RKO (cell line): ENCODE results near the gene ZNF462.
"Not testable (repeated sequence)": the region's sequence is repeated elsewhere in the genome, so short reads cannot be mapped to it uniquely, and the experiment has no call there.

Source experiments
- DNase-seq: peaks from one replicate; pipeline ENCODE4 v3.0.0-alpha.2; 2016; ENCODE audit warnings: low spot score

Gene ZNF462

GRCh38 chr9:106862821-106863720, at the start of gene ZNF462:
Gene ZNF462, plus strand, starts transcription at chr9:106863166. Its CDS starts 60,218 bp downstream, at chr9:106923384.
- DNase-seq = peak; percentile 62

GRCh38 chr9:106816524-106816923, 46.4 kb upstream of the ZNF462 start:
- no peak for DNase-seq

- no peak for DNase-seq
Observed at GRCh38 chr9:106818034-106818433, 44.9 kb upstream of the ZNF462 start.

- no peak for DNase-seq
Observed at GRCh38 chr9:106820866-106821265, 42.1 kb upstream of the ZNF462 start.

GRCh38 chr9:106828070-106828469, 34.9 kb upstream of the ZNF462 start:
- no peak for DNase-seq

GRCh38 chr9:106828965-106829364, 34.0 kb upstream of the ZNF462 start:
- no peak for DNase-seq

- no peak for DNase-seq
Observed at GRCh38 chr9:106829666-106830408, 33.1 kb upstream of the ZNF462 start.

GRCh38 chr9:106830527-106831150, 32.3 kb upstream of the ZNF462 start:
- no peak for DNase-seq

GRCh38 chr9:106834888-106835287, 28.1 kb upstream of the ZNF462 start:
- DNase-seq = no peak

GRCh38 chr9:106835840-106836239, 27.1 kb upstream of the ZNF462 start:
- no peak for DNase-seq

- no peak for DNase-seq
Observed at GRCh38 chr9:106843371-106843770, 19.6 kb upstream of the ZNF462 start.

GRCh38 chr9:106846307-106846706, 16.7 kb upstream of the ZNF462 start:
- DNase-seq = no peak

GRCh38 chr9:106846857-106847256, 16.1 kb upstream of the ZNF462 start:
- peak; percentile 54 for DNase-seq

- not testable (repeated sequence) for DNase-seq
Observed at GRCh38 chr9:106851640-106852039, 11.3 kb upstream of the ZNF462 start.

- DNase-seq = peak; percentile 20
Observed at GRCh38 chr9:106857811-106858470, 5.0 kb upstream of the ZNF462 start.

GRCh38 chr9:106859957-106860720, 2.8 kb upstream of the ZNF462 start:
- DNase-seq = no peak

- DNase-seq = peak; percentile 77
Observed at GRCh38 chr9:106860721-106861639, 2.0 kb upstream of the ZNF462 start.

GRCh38 chr9:106861640-106862109, 1.3 kb upstream of the ZNF462 start:
- no peak for DNase-seq

GRCh38 chr9:106862110-106862820, 701 bp upstream of the ZNF462 start:
- peak; percentile 85 for DNase-seq
